Measurements from ENCODE around the gene HOXB9. TPM values are rescaled to one million over a fixed set of nuclear protein-coding genes. Genes with fewer than 3 reads are reported as not detected.

The HOXB9 gene
- total and polyA plus RNA-seq, 2 donors (not counting 3 experiments of a cell fraction or from before 2014, with no cell fraction given): 0.79 to 1.1 TPM

DNA sequence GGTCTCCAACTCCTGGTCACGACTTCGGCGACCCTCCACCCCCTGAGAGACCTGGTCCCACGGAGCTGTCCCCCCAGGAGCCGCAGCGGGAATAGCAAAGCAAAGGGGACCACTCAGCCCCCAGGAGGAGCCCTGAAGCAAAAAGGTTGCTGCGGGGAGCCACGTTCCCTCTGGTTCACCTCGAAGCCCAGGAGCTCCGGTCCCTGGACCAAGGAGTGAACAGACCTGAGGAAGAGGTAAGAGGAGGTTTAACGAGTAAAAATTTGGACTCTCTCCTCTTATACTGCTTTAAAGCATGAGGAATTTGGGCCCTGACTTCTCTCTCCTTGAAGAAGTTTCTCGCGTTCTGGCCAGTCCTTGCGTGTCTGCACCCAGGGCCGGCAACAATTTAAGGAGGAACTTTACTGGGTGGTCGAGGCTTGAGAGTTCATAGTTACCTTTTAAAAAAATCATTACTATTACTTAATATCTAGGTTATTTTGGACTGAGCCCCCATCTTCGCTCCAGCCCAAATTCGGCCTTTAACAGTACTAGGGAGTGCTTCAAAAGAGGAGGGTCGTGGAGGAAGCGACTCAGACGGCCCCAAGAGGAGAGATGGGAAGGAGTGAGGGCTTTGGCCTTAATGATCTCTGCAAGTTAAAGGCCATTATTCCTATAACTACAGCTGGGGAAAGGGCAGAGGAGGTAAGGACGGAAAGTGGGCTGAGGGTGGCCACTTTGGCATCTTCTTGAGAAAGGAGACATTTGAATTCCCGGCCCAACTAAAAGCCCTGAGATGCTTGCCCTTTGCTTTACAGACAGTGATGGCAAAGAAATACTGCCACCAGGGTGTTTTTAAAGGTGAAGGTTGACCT is 16.9 kb upstream of the HOXB9 start:
- TF ChIP-seq, protein P1, sequence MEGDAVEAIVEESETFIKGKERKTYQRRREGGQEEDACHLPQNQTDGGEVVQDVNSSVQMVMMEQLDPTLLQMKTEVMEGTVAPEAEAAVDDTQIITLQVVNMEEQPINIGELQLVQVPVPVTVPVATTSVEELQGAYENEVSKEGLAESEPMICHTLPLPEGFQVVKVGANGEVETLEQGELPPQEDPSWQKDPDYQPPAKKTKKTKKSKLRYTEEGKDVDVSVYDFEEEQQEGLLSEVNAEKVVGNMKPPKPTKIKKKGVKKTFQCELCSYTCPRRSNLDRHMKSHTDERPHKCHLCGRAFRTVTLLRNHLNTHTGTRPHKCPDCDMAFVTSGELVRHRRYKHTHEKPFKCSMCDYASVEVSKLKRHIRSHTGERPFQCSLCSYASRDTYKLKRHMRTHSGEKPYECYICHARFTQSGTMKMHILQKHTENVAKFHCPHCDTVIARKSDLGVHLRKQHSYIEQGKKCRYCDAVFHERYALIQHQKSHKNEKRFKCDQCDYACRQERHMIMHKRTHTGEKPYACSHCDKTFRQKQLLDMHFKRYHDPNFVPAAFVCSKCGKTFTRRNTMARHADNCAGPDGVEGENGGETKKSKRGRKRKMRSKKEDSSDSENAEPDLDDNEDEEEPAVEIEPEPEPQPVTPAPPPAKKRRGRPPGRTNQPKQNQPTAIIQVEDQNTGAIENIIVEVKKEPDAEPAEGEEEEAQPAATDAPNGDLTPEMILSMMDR (IDR thresholded peaks at IDR 0.05; ENCODE audit: extremely low read depth in 1 of 2, insufficient read depth in 1 of 2, low read depth in 1 of 2, low read length in 2 of 2): no peak
- TF ChIP-seq EZH2 (IDR thresholded peaks at IDR 0.05; ENCODE audit: borderline replicate concordance, low read depth, low read length, severe bottlenecking) (no peak), JUN (IDR thresholded peaks at IDR 0.05; ENCODE audit: borderline replicate concordance, insufficient read depth, insufficient read length, low read depth) (no peak), FOS (IDR thresholded peaks at IDR 0.05; ENCODE audit: borderline replicate concordance, insufficient read depth, low read length) (no peak), MYC (IDR thresholded peaks at IDR 0.05; ENCODE audit: low read depth, low read length) (no peak), POLR2A (IDR thresholded peaks at IDR 0.05; ENCODE audit: low read depth, low read length) (no peak), POLR2AphosphoS5 (IDR thresholded peaks at IDR 0.05; ENCODE audit: insufficient read depth, low read depth, low read length) (no peak), GATA2 (IDR thresholded peaks at IDR 0.05; ENCODE audit: insufficient read depth, insufficient read length, low read depth, low read length) (no peak)
- TF ChIP-seq, protein P2, sequence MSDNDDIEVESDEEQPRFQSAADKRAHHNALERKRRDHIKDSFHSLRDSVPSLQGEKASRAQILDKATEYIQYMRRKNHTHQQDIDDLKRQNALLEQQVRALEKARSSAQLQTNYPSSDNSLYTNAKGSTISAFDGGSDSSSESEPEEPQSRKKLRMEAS (IDR thresholded peaks at IDR 0.05; ENCODE audit: insufficient read depth, insufficient read length): no peak
- DNase-seq (ENCODE audit: low read depth, low spot score) (no peak), FAIRE-seq (no peak)
- H3K79me2 ChIP-seq (ENCODE audit: control insufficient read depth, insufficient read depth, low read length): no peaks in the 10 kb centered on the region
- H3K9me3 ChIP-seq (replicated peaks; ENCODE audit: control insufficient read depth, insufficient read depth, low read length): no peaks in the 10 kb centered on the region
- POLR2A ChIA-PET: no interaction called here
- H4K20me1 ChIP-seq (replicated peaks; ENCODE audit: control insufficient read depth, extremely low read depth, insufficient read depth, low read length): no peaks in the 10 kb centered on the region
- no peak overlapping the region for H3K27ac ChIP-seq (ENCODE audit: insufficient read depth, low read depth, low read length)
- H3K9ac ChIP-seq (replicated peaks; ENCODE audit: extremely low read depth, insufficient read depth, low read length): no peak overlapping the region
- H3K27me3 ChIP-seq (ENCODE audit: control insufficient read depth in 2 of 2, insufficient read depth in 2 of 2, low read length in 2 of 2): peaks cover 83 to 96% of the 10 kb centered on the region in 2 experiments
- H3K4me1 ChIP-seq (ENCODE audit: control insufficient read depth, extremely low read depth, insufficient read depth, low read length): no peaks in the 10 kb centered on the region
- H3K4me3 ChIP-seq (replicated peaks in 1 of 3; ENCODE audit: insufficient read depth in 1 of 3, low read depth in 1 of 3, low read length in 3 of 3): no peak overlapping the region
- intact Hi-C loops (cut with micrococcal nuclease): no loop called here
- CTCF ChIA-PET: interaction anchor here (4.5 kb wide), 1 partner anchor 7 kb away, joined by 23 read pairs; no protein-coding TSS in a partner anchor
- H3K4me2 ChIP-seq (ENCODE audit: insufficient read depth, low read length): no peak overlapping the region
- dilution Hi-C loops (cut with MboI; ENCODE audit: extremely low pct_ligation_motif_present, low sequenced_read_pairs): no loop called here
- no peaks in the 10 kb centered on the region for H3K36me3 ChIP-seq (ENCODE audit: control insufficient read depth in 2 of 2, extremely low read depth in 1 of 2, insufficient read depth in 2 of 2, low read length in 2 of 2)
- no peaks in the 10 kb centered on the region for H3K9me1 ChIP-seq (replicated peaks; ENCODE audit: control insufficient read depth, extremely low read depth, insufficient read depth, low read length)
- H2AFZ ChIP-seq (ENCODE audit: low read depth, low read length): no peak overlapping the region
- BruUV-seq (replicated peaks): no TSS peak

Measured in endothelial cell of umbilical vein (primary cell).